AG04450 (cell line): Measurements from ENCODE around the gene RGMB. TPM values are rescaled to one million over a fixed set of nuclear protein-coding genes. Genes with fewer than 3 reads are reported as not detected.

ENCODE experiments used
- CTCF ChIA-PET: fragments of 300-600, 350-600 bp; formaldehyde crosslinking; extraction: SDS; loops from one replicate; lab custom pipeline; 2022; ENCODE audit warnings: antibody characterized with exemption, inconsistent platforms; lab: Charles Lee
- POLR2A ChIA-PET: fragments of 350-600 bp; formaldehyde crosslinking; extraction: SDS; loops from one replicate; lab custom pipeline; 2021; ENCODE audit warnings: antibody characterized with exemption, inconsistent platforms; lab: Yijun Ruan, JAX
- DNase-seq: peaks from one replicate; pipeline ENCODE4 v3.0.0-alpha.2; 2011; ENCODE audit warnings: low read depth, low spot score
- H3K27ac ChIP-seq: one replicate; pipeline ENCODE4 v1.5.1; 2012; ENCODE audit warnings: low read depth, low read length, control low read depth
- H3K27me3 ChIP-seq: one replicate; pipeline ENCODE4 v1.6.0; 2012; ENCODE audit warnings: low read length; ENCODE audit not compliant: control insufficient read depth, insufficient read depth
- H3K4me3 ChIP-seq: 2 replicates; pipeline ENCODE4 v1.5.1; 2011; ENCODE audit warnings: mild to moderate bottlenecking, low read depth, low read length, control low read depth
- H3K9me3 ChIP-seq: 2 replicates; pipeline ENCODE4 v1.5.1; 2012; ENCODE audit warnings: low read length; ENCODE audit not compliant: control insufficient read depth, insufficient read depth
- CTCF ChIP-seq: IDR thresholded peaks from 2 replicates; pipeline ENCODE4 v1.5.1; 2011; ENCODE audit warnings: low read depth, low read length, control low read depth, inconsistent platforms
- polyA plus RNA-seq: library from polyadenylated mRNA; depleted of rRNA; stranded (reverse); fragments of >200 nt; gene quantifications from 2 replicates; pipeline ENCODE4 v1.2.3, GENCODE V29; 2011; rRNA removed

Gene RGMB
- polyA plus RNA-seq, 1 experiment: 53.6 TPM

- TF ChIP-seq CTCF: no peak
- no peak for DNase-seq
- Histone ChIP-seq H3K4me3 (no peak overlapping the region), H3K27ac (no peak overlapping the region), H3K9me3 (peaks cover 7% of the 10 kb centered on the region), H3K27me3 (no peaks in the 10 kb centered on the region)
- POLR2A ChIA-PET: no interaction called here
- CTCF ChIA-PET: no interaction called here
These were observed 70.0 kb downstream of the RGMB start for GRCh38 chr5:98843481-98843880.

GRCh38 chr5:98844865-98845264 lies 71.4 kb downstream of the RGMB start:
- CTCF ChIA-PET: no interaction called here
- H3K27ac ChIP-seq: no peak overlapping the region
- H3K9me3 ChIP-seq: peaks cover 7% of the 10 kb centered on the region
- no peak for DNase-seq
- H3K27me3 ChIP-seq: no peaks in the 10 kb centered on the region
- no peak overlapping the region for H3K4me3 ChIP-seq
- TF ChIP-seq CTCF: no peak
- POLR2A ChIA-PET: no interaction called here

- ChIA-PET POLR2A (no interaction called here), CTCF (no interaction called here)
- no peak for DNase-seq
- H3K9me3 ChIP-seq: peaks cover 7% of the 10 kb centered on the region
- H3K27me3 ChIP-seq: no peaks in the 10 kb centered on the region
- H3K27ac ChIP-seq: no peak overlapping the region
- no peak overlapping the region for H3K4me3 ChIP-seq
- no peak for TF ChIP-seq CTCF
These were observed 72.4 kb downstream of the RGMB start for GRCh38 chr5:98845878-98846277.

Other genes starting within 250 kb of the RGMB start
- gene CHD1, start 155.3 kb downstream of the RGMB start, polyA plus RNA-seq: 19.4 and 26.4 TPM in 2 replicates